Measurements from ENCODE around the gene TSEN54. TPM values are rescaled to one million over a fixed set of nuclear protein-coding genes. Genes with fewer than 3 reads are reported as not detected.

The TSEN54 gene
- total and polyA plus RNA-seq, 4 donors = 9.1 to 15.1 (median 12.3) TPM

- WGBS = 70% methylated on average over 13 of the region's 13 CpGs
- Histone ChIP-seq H3K27me3 (ENCODE audit: control insufficient read depth in 4 of 4, insufficient read depth in 4 of 4, low read length in 3 of 4) (no peaks in the 10 kb centered on the region), H3K9me3 (ENCODE audit: control insufficient read depth in 4 of 4, low read length in 3 of 4) (no peaks in the 10 kb centered on the region), H3K9ac (ENCODE audit: low read depth in 1 of 2, low read length in 2 of 2) (no peak overlapping the region), H3K4me3 (ENCODE audit: low read depth in 1 of 3, low read length in 3 of 3) (no peak overlapping the region), H3K4me1 (ENCODE audit: control insufficient read depth in 4 of 4, insufficient read depth in 4 of 4, low read length in 3 of 4) (peaks cover 0 to 17% (median 10%) of the 10 kb centered on the region in 4 donors), H3K27ac (ENCODE audit: low read depth in 1 of 2, low read length in 2 of 2) (peak overlapping the region; percentile 14 to 44), H3K36me3 (ENCODE audit: control insufficient read depth in 4 of 4, insufficient read depth in 3 of 4, low read depth in 1 of 4, low read length in 3 of 4) (peaks cover 0 to 7% (median 3%) of the 10 kb centered on the region in 4 donors)
- no peak for TF ChIP-seq GABPA (IDR thresholded peaks at IDR 0.05 in 1 of 2, conservative IDR thresholded peaks at IDR 0.05 in 1 of 2)
- no peak for DNase-seq (ENCODE audit: low spot score)
These were observed 41.0 kb upstream of the TSEN54 start for GRCh38 chr17:75475144-75475835.

- H3K27me3 ChIP-seq (ENCODE audit: control insufficient read depth in 4 of 4, insufficient read depth in 4 of 4, low read length in 3 of 4) = no peaks in the 10 kb centered on the region
- peaks cover 0 to 7% (median 3%) of the 10 kb centered on the region in 4 donors for H3K36me3 ChIP-seq (ENCODE audit: control insufficient read depth in 4 of 4, insufficient read depth in 3 of 4, low read depth in 1 of 4, low read length in 3 of 4)
- H3K9me3 ChIP-seq (ENCODE audit: control insufficient read depth in 4 of 4, low read length in 3 of 4) = no peaks in the 10 kb centered on the region
- TF ChIP-seq EGR1 (IDR thresholded peaks at IDR 0.05; ENCODE audit: low read depth in 2 of 2) (no peak), HNF4A (conservative IDR thresholded peaks at IDR 0.05) (no peak), GABPA (IDR thresholded peaks at IDR 0.05 in 1 of 2, conservative IDR thresholded peaks at IDR 0.05 in 1 of 2) (no peak), SP1 (IDR thresholded peaks at IDR 0.05) (peak; percentile 25), RAD21 (IDR thresholded peaks at IDR 0.05) (peak in 1 of 2 donors; percentile 27), FOXA1 (IDR thresholded peaks at IDR 0.05) (no peak), FOXA2 (IDR thresholded peaks at IDR 0.05) (no peak)
- DNase-seq (ENCODE audit: low spot score) = no peak
- peaks cover 0 to 20% (median 10%) of the 10 kb centered on the region in 4 donors for H3K4me1 ChIP-seq (ENCODE audit: control insufficient read depth in 4 of 4, insufficient read depth in 4 of 4, low read length in 3 of 4)
- no peak overlapping the region for H3K9ac ChIP-seq (ENCODE audit: low read depth in 1 of 2, low read length in 2 of 2)
- 78% methylated on average over 3 of the region's 3 CpGs for WGBS
- no peak overlapping the region for H3K4me3 ChIP-seq (ENCODE audit: low read depth in 1 of 3, low read length in 3 of 3)
- H3K27ac ChIP-seq (ENCODE audit: low read depth in 1 of 2, low read length in 2 of 2) = peak overlapping the region; percentile 14 to 44
These were observed 40.5 kb upstream of the TSEN54 start for GRCh38 chr17:75475851-75476250.

- no peak for DNase-seq (ENCODE audit: low spot score)
- no peaks in the 10 kb centered on the region for H3K27me3 ChIP-seq (ENCODE audit: control insufficient read depth in 4 of 4, insufficient read depth in 4 of 4, low read length in 3 of 4)
- H3K9ac ChIP-seq (ENCODE audit: low read depth in 1 of 2, low read length in 2 of 2) = no peak overlapping the region
- peaks cover 0 to 7% (median 3%) of the 10 kb centered on the region in 4 donors for H3K36me3 ChIP-seq (ENCODE audit: control insufficient read depth in 4 of 4, insufficient read depth in 3 of 4, low read depth in 1 of 4, low read length in 3 of 4)
- peaks cover 0 to 21% (median 10%) of the 10 kb centered on the region in 4 donors for H3K4me1 ChIP-seq (ENCODE audit: control insufficient read depth in 4 of 4, insufficient read depth in 4 of 4, low read length in 3 of 4)
- no peaks in the 10 kb centered on the region for H3K9me3 ChIP-seq (ENCODE audit: control insufficient read depth in 4 of 4, low read length in 3 of 4)
- no peak overlapping the region for H3K4me3 ChIP-seq (ENCODE audit: low read depth in 1 of 3, low read length in 3 of 3)
- TF ChIP-seq ATF3 (IDR thresholded peaks at IDR 0.05) = no peak
- no peak for TF ChIP-seq JUND (IDR thresholded peaks at IDR 0.05)
- no peak for TF ChIP-seq HNF4G (IDR thresholded peaks at IDR 0.05)
- TF ChIP-seq RXRA (IDR thresholded peaks at IDR 0.05) = no peak
- TF ChIP-seq ZBTB33 (IDR thresholded peaks at IDR 0.05) = no peak
- TF ChIP-seq GABPA (IDR thresholded peaks at IDR 0.05 in 1 of 2, conservative IDR thresholded peaks at IDR 0.05 in 1 of 2) = no peak
- no peak for TF ChIP-seq YY1 (IDR thresholded peaks at IDR 0.05)
- TF ChIP-seq TAF1 (conservative IDR thresholded peaks at IDR 0.05) = no peak
- TF ChIP-seq NR2F2 (IDR thresholded peaks at IDR 0.05) = no peak
- no peak for TF ChIP-seq CTCF (IDR thresholded peaks at IDR 0.05; ENCODE audit: low read depth, low read length, missing input control)
- TF ChIP-seq FOXA1 (IDR thresholded peaks at IDR 0.05) = no peak
- TF ChIP-seq HNF4A (conservative IDR thresholded peaks at IDR 0.05) = no peak
- TF ChIP-seq REST (IDR thresholded peaks at IDR 0.05) = no peak
- TF ChIP-seq RAD21 (IDR thresholded peaks at IDR 0.05) = no peak
- H3K27ac ChIP-seq (ENCODE audit: low read depth in 1 of 2, low read length in 2 of 2) = peak overlapping the region in 1 of 2 donors; percentile 44
- 73% methylated on average over 8 of the region's 8 CpGs for WGBS
These were observed 40.1 kb upstream of the TSEN54 start for GRCh38 chr17:75476271-75476671.
